Erythroblast (primary cell): ENCODE results near the gene PIK3R4.

Experiments used
- GATA1 ChIP-seq: IDR thresholded peaks from 2 replicates; pipeline ENCODE4 v1.6.1; 2011; ENCODE audit warnings: low read depth, mild to moderate bottlenecking, control low read depth, low read length, moderate library complexity
- POLR2A ChIP-seq: IDR thresholded peaks from 2 replicates; pipeline ENCODE4 v1.6.1; 2011; ENCODE audit warnings: mild to moderate bottlenecking, low read length

DNA sequence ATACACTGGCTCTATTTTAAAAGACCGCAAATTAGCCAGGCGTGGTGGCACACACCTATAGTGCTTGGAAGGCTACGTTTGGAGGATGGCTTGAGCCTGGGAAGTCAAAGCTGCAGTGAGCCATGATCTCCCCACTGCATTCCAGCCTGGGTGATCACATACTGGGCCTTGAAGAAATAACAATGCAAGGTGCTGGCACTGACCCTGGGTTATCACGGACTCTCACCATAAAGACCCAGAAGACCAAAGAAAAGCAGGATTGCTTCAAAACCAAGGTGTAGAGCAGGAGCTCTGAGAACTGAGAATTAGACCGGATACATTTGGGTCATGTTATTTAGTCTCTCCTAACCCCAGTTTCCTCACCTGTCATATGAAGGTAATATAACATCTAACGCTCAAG, 14.8 kb downstream of the PIK3R4 start:
- TF ChIP-seq POLR2A, result no peak
- TF ChIP-seq GATA1, result no peak
